IPS-18c (cell line): ENCODE measurements around the gene IRS1.

Experiments used
- H3K4me3 ChIP-seq: 2 replicates; pipeline ENCODE4 v1.7.0; 2013; ENCODE audit warnings: low read depth, mild to moderate bottlenecking, low read length, moderate library complexity; ENCODE audit not compliant: insufficient read depth
- H3K9me3 ChIP-seq: one replicate; pipeline ENCODE4 v1.6.1; 2013; ENCODE audit warnings: mild to moderate bottlenecking, low read length, moderate library complexity; ENCODE audit not compliant: control insufficient read depth, insufficient read depth

Gene IRS1

GRCh38 chr2:226692521-226693126 lies 107.0 kb downstream of the IRS1 start:
- H3K9me3 ChIP-seq, result no peaks in the 10 kb centered on the region
- H3K4me3 ChIP-seq, result no peak overlapping the region

GRCh38 chr2:226691255-226691654 lies 108.4 kb downstream of the IRS1 start:
- no peaks in the 10 kb centered on the region for H3K9me3 ChIP-seq

GRCh38 chr2:226690461-226691024 lies 109.1 kb downstream of the IRS1 start:
- no peaks in the 10 kb centered on the region for H3K9me3 ChIP-seq
- H3K4me3 ChIP-seq, result no peak overlapping the region

More at GRCh38 chr2:226691255-226691654, 108.4 kb downstream of the IRS1 start:
- no peak overlapping the region for H3K4me3 ChIP-seq

GRCh38 chr2:226687641-226688253 lies 111.9 kb downstream of the IRS1 start:
- Histone ChIP-seq H3K4me3 (no peak overlapping the region), H3K9me3 (no peaks in the 10 kb centered on the region)

DNA sequence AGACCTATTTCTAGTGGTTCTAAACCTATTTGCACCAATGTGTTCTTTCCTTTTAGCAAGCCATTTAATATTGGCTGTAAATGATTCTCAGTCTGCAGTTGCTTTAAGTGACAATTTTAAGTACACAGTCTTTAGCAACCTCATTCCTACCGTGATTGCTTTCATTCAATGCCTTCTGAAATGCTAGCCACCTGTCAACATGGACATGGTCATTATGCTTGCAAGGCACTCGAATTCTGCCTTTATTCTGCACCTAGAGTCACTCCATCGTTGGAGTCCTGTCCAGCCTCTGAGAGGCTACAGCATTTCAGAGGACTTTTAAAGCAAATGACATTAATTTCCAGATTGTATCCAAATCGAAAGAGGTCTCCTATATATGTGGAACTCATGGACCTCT lies 115.1 kb downstream of the IRS1 start:
- Histone ChIP-seq H3K9me3 (no peaks in the 10 kb centered on the region), H3K4me3 (no peak overlapping the region)

- Histone ChIP-seq H3K4me3 (no peak overlapping the region), H3K9me3 (no peaks in the 10 kb centered on the region)
Measured at GRCh38 chr2:226683944-226684562, 115.6 kb downstream of the IRS1 start.

GRCh38 chr2:226683196-226683595 lies 116.4 kb downstream of the IRS1 start:
- Histone ChIP-seq H3K9me3 (no peaks in the 10 kb centered on the region), H3K4me3 (no peak overlapping the region)
